CD4-positive, alpha-beta T cell (primary cell): ENCODE results near the gene ARL15. TPM values are rescaled to one million over a fixed set of nuclear protein-coding genes. Genes with fewer than 3 reads are reported as not detected.

Experiments used
- ATAC-seq: fragments of 200-7000 bp; cut with Tn5 transposase; one replicate; pipeline ENCODE4 v1.10.0; 2022; ENCODE audit warnings: mild to moderate bottlenecking; ENCODE audit not compliant: poor library complexity
- CTCF ChIA-PET: fragments of 350-600 bp; sonication (Branson Sonifier 250); formaldehyde crosslinking; loops from one replicate; lab custom pipeline; 2021; ENCODE audit warnings: antibody characterized with exemption, inconsistent platforms; lab: Charles Lee
- POLR2A ChIA-PET: fragments of 350-600 bp; sonication (Branson Sonifier 250); formaldehyde crosslinking; loops from one replicate; lab custom pipeline; 2021; ENCODE audit warnings: antibody characterized with exemption, inconsistent platforms; lab: Charles Lee
- DNase-seq, 14 experiments: peaks; one replicate each; pipeline ENCODE4 v3.0.0-alpha.2; 2013 to 2020; ENCODE audit warnings: mixed read lengths in 2 of 14
- H3K27ac ChIP-seq, 2 donors: one replicate each; pipeline versions ENCODE4 v1.5.1 to v1.7.0; 2013; ENCODE audit warnings: low read length in 2 of 2, low read depth in 1 of 2, mild to moderate bottlenecking in 1 of 2
- H3K27me3 ChIP-seq, 2 experiments: 1 replicate in 1 of 2; 2 replicates in 1 of 2; pipeline versions ENCODE4 v1.6.1 to v1.7.0; 2013; ENCODE audit warnings: low read length in 2 of 2, control low read depth in 1 of 2, mild to moderate bottlenecking in 1 of 2, moderate library complexity in 1 of 2; ENCODE audit not compliant: insufficient read depth in 2 of 2, control insufficient read depth in 1 of 2
- H3K36me3 ChIP-seq: one replicate; pipeline ENCODE4 v1.6.1; 2013; ENCODE audit warnings: low read length, control low read depth; ENCODE audit not compliant: insufficient read depth
- H3K4me1 ChIP-seq: one replicate; pipeline ENCODE4 v1.6.1; 2013; ENCODE audit warnings: low read length, control low read depth; ENCODE audit not compliant: insufficient read depth
- H3K4me3 ChIP-seq: one replicate; pipeline ENCODE4 v1.5.1; 2013; ENCODE audit warnings: mild to moderate bottlenecking, low read length, moderate library complexity
- H3K9me3 ChIP-seq, 2 experiments: 1 replicate in 1 of 2; 2 replicates in 1 of 2; pipeline versions ENCODE4 v1.6.1 to v1.7.0; 2013; ENCODE audit warnings: low read length in 2 of 2, mild to moderate bottlenecking in 2 of 2, control low read depth in 1 of 2, moderate library complexity in 1 of 2; ENCODE audit not compliant: control insufficient read depth in 1 of 2, insufficient read depth in 1 of 2
- H3K27ac Mint-ChIP-seq: one replicate; pipeline ENCODE4 v1.8.0; 2020; ENCODE audit warnings: mixed read lengths
- H3K27me3 Mint-ChIP-seq: one replicate; pipeline ENCODE4 v1.8.0; 2021; ENCODE audit warnings: mixed read lengths
- H3K36me3 Mint-ChIP-seq: one replicate; pipeline ENCODE4 v1.8.0; 2021; ENCODE audit warnings: low read depth, mixed read lengths
- H3K4me1 Mint-ChIP-seq: one replicate; pipeline ENCODE4 v1.8.0; 2021; ENCODE audit warnings: low read depth, mixed read lengths
- H3K4me3 Mint-ChIP-seq: one replicate; pipeline ENCODE4 v1.8.0; 2020; ENCODE audit warnings: mild to moderate bottlenecking, mixed read lengths
- H3K9me3 Mint-ChIP-seq: one replicate; pipeline ENCODE4 v1.8.0; 2020; ENCODE audit warnings: mixed read lengths
- CTCF ChIP-seq: fragments of 200-600 bp; IDR thresholded peaks from one replicate; pipeline ENCODE4 v1.8.0; 2022; ENCODE audit warnings: antibody characterized with exemption, mild to moderate bottlenecking
- intact Hi-C, 2 experiments: fragments of 100-400 bp; cut with DNase I in 1 of 2; cut with micrococcal nuclease in 1 of 2; formaldehyde crosslinking; loops; one replicate each; pipeline versions ENCODE4 v1.15.1 to v1.9.0; 2023 to 2025; cut with DNase I, micrococcal nuclease
- total RNA-seq, 174 experiments: library from RNA in 2 of 174; stranded (reverse) in 2 of 174; gene quantifications; one replicate each; pipeline ENCODE4 v1.2.3 and lab custom pipeline; 2021 to 2026

The ARL15 gene
- total RNA-seq, 2 experiments from 2014 or later = 9.1 to 10.6 TPM

- Mint-ChIP-seq H3K4me3 (no peak overlapping the region), H3K27ac (no peak overlapping the region), H3K36me3 (peaks cover 23% of the 10 kb centered on the region), H3K9me3 (no peaks in the 10 kb centered on the region), H3K4me1 (no peaks in the 10 kb centered on the region), H3K27me3 (no peaks in the 10 kb centered on the region)
- Histone ChIP-seq H3K4me3 (no peak overlapping the region), H3K27me3 (no peaks in the 10 kb centered on the region), H3K4me1 (no peaks in the 10 kb centered on the region), H3K36me3 (no peaks in the 10 kb centered on the region), H3K27ac (no peak overlapping the region), H3K9me3 (no peaks in the 10 kb centered on the region)
- DNase-seq (no peak), ATAC-seq (no peak)
- intact Hi-C loops = no loop called here
- ChIA-PET CTCF (no interaction called here), POLR2A (no interaction called here)
- no peak for TF ChIP-seq CTCF
Observed at GRCh38 chr5:54113060-54113459, 197.3 kb downstream of the ARL15 start.

GRCh38 chr5:54109626-54110330 lies 200.6 kb downstream of the ARL15 start:
- no peak for DNase-seq
- Mint-ChIP-seq H3K36me3 (peaks cover 39% of the 10 kb centered on the region), H3K27me3 (no peaks in the 10 kb centered on the region), H3K9me3 (no peaks in the 10 kb centered on the region), H3K27ac (no peak overlapping the region), H3K4me3 (no peak overlapping the region), H3K4me1 (no peaks in the 10 kb centered on the region)
- no peak overlapping the region for H3K27ac ChIP-seq
- intact Hi-C loops = no loop called here
- H3K4me3 ChIP-seq = no peak overlapping the region
- TF ChIP-seq CTCF = no peak
- H3K36me3 ChIP-seq = no peaks in the 10 kb centered on the region
- ATAC-seq = no peak
- CTCF ChIA-PET = no interaction called here
- H3K27me3 ChIP-seq = no peaks in the 10 kb centered on the region
- no peaks in the 10 kb centered on the region for H3K9me3 ChIP-seq
- POLR2A ChIA-PET = no interaction called here
- no peaks in the 10 kb centered on the region for H3K4me1 ChIP-seq

GRCh38 chr5:54108136-54108535 lies 202.2 kb downstream of the ARL15 start:
- Histone ChIP-seq H3K4me1 (no peaks in the 10 kb centered on the region), H3K9me3 (no peaks in the 10 kb centered on the region), H3K36me3 (no peaks in the 10 kb centered on the region), H3K27me3 (no peaks in the 10 kb centered on the region), H3K27ac (no peak overlapping the region), H3K4me3 (no peak overlapping the region)
- CTCF ChIA-PET = no interaction called here
- DNase-seq = no peak
- Mint-ChIP-seq H3K9me3 (no peaks in the 10 kb centered on the region), H3K36me3 (peaks cover 34% of the 10 kb centered on the region), H3K4me3 (no peak overlapping the region), H3K27me3 (no peaks in the 10 kb centered on the region), H3K4me1 (no peaks in the 10 kb centered on the region), H3K27ac (no peak overlapping the region)
- intact Hi-C loops = no loop called here
- ATAC-seq = no peak
- no peak for TF ChIP-seq CTCF
- POLR2A ChIA-PET = interaction anchor here (0.9 kb wide), 1 partner anchor 61 kb away, joined by 3 read pairs; no protein-coding TSS in a partner anchor
